HuH-7.5 (cell line): ENCODE measurements around the gene PHYKPL.
A peak's percentile ranks its signal among the peaks of the same experiment; 100 is the strongest.

Experiments
- DNase-seq: peaks from one replicate; pipeline ENCODE4 v3.0.0; 2011; ENCODE audit warnings: low spot score

PHYKPL gene

DNA sequence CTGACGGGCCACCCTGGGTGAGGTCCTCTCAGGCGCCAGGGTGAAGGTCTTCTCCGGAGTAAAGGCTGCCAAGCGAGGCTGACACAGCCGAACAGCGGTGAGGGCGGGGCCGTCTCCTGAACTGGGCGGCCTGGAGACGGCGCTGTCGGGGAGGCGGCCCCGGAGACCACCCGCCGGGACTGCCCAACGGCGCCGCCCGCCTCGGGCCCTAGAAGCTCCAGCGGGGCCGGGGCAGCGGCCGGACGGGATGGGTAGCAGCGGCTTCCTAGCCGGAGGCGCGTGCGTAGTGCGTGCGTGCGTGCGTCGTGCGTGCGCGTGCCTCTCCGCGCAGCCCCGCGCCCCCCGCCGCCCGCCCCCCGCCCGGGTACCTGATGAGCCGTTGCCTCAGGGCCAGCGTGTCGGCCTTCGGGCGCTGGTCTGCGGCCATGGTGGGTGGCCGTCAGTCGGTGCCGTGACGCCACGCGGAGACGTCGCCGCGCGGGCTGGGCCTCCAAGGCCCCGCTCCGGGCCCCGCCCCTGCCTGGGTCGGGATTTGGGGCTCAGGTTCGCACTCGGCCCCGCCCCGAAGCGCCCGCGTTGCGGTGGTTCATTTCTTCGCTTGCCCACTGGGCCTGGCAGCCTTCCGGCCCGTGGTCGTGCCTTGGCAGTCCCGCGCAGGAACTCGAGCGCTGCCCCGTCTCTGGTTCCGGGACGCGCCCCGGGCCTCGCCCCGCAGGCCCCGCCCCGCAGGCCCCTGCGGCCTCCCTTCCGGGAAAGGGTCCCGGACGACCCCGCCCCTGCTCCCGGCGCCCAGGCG lies at the start of gene PHYKPL:
PHYKPL (minus strand) TSS at position 679 of the 796 bp plus-strand sequence; CDS start at position 427, 252 bp downstream.
- DNase-seq: peak; percentile 71

DNA sequence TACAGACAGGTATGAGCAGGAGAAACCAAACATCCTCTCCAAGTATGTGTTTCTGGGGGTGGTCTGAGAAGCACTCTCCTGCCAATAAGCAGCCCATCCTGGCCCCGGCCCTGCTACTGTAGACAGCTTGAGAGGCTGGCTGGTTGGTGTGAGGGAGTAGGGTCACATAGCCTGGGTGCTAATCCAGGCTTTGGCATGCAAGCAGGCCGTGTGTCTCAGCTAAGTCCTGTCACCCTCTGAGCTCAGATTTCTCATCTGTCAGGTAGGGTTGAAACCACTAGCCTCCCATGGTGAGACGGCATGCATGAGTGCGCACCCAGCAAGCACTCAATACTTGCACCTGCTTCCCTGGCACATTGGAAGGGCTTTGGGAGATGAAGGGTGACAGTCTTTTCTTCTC lies 49.8 kb upstream of the PHYKPL start:
- no peak for DNase-seq

DNA sequence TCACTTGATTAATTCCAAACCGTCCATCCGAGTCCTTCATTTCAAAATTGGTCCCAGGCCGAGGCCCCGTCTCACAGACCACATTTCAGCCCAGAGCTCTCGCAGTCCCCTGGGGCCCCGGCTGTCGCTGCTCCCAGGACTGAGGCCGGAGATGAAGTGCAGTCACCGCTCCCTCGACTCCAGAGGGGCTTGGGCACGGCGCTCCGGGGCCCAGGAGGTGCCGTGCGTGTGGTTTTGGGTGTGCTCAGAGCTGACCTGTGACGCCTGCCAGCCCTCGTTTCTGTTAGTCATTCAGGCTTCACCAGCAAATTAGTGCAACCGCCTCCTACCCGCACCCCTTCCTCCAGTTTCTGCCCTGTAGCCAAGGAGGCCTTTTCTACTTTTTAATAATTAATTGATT lies 48.7 kb upstream of the PHYKPL start:
- DNase-seq: no peak

DNA sequence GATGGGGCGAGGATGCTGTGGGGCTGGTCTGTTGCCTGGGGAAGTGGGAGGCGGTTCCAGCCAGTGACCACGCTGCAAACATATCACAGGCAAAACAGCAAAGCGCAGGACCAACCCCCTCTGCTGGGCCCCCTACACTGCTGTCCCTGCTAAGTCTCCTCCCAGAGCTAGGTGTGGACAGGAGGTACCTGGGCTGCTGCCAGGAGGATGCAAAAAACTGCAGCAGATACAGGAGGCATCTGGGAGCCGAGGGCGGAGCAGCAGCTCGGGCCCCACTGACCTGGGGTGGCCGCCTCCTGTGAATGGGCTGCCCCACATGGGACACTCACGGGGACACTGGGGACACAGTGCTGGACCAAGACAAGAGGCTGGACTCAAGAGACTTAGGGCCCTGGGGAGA lies 48.0 kb upstream of the PHYKPL start:
- DNase-seq: no peak

DNA sequence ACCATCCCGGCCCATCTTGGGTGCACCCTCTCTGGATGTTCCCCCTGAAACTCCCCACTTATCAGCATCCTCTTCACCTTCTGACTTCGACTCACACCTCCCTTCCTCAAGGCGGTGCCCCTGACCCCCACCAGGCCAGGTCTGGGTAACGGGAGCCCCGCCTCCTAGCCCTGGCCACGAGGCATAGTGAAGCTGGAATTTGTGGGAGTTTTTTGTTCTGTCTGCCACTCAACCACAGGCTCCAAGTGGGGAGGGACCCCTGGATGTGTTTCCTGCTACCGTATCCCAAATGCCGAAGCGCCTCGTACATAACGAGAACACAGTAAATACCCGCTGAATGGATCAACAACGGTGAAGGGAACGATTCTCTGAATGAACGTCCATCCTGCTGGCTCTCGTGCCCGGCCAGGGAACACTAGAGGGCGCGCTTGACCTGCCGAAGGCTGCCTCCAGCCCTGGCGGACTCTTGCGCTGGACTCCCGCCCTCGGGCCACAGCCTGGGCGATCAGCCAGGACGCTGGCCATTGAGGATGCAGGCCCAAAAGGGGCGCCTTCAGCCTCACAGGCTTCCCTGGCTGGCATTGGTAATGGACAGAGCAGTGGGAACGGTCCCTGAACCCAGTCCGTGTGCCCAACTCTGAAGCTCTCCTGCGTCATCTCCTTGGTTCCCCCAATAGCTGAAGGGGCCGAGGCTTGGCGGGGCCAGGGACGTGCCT lies 47.3 kb upstream of the PHYKPL start:
- DNase-seq: peak; percentile 94

DNA sequence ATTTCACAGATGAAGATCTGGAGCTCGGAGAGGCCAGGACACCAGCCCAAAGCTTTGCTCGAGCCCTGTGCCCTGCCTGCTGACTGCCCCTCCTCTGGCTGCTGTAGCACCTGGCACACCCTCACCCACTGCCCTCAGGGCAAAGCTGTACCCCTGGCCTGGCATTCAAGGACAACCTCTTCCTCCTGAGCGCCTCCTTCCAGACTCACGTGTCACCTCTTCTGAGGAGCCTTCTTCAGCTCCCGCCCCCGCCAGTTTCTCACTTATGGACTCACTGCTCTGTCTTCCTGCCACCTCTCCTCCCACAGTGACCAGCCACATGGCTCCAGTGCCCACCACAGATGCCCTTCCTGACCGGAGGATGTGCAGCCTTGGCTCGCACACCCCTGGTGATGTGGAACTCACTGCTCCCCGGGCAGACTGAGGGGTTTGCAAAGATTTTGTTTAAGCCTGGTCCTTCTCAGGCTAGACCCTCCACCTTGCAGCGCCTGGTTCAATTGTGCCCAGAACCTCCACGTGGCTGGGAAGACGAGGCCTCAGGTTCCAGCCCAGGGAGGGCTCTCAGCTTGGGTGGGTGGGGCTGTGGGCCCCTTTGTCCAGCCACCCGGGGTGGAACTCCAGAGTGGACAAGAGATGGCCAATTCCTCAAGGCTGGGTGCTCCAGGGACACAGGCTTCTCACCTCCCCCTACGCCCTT lies 46.6 kb upstream of the PHYKPL start:
- no peak for DNase-seq

DNA sequence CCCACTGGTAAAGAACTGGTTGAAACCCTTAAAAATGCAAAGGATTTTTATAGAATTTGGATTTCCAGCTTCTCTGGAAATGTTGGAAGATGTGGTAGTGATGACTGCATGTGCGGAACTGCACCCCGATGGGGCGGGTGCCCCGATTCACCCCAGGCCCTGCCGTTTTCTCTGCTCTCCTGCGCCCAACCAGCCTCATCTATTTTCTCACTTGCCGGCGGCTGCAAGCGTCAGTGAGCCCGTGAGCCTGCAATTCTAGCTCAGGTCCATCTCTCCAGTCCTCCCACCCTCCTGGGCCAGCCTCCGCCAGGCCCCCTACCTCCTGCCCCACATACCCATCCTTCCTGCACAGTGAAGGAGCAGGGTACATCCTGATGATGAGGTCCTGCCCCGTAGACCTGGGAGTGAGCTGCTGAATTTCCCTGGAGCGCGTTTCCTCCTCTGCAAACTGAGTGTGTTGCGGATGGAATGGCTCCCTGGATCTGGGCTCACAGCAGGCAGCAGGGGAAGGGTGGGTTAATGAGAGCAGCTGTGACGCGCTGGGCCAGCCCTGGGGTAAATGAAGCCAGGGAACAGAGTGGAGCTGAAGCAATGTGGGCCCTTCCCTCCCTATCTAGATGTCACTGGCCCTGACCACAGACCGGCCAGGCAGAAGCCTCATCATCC lies 45.9 kb upstream of the PHYKPL start:
- no peak for DNase-seq

DNA sequence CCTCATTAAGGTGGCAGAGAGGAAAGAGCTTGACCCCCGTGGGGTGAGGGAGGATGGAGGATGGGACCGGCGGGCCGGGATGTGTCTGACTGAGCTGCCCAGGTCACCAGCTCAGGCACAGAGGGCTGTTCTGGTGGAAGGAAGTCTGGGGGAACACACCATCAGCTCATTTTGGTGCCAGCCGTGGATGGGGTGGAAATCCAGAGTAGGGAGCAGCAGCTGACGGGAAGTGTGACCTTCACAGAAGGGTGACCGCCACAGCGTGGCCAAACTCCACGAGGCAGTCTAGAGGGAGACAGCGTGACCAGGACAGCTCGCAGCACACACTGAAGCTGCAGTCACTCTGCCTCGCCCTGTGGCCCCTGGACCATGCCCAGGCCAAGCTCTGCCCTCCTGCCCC lies 45.3 kb upstream of the PHYKPL start:
- DNase-seq: no peak

DNA sequence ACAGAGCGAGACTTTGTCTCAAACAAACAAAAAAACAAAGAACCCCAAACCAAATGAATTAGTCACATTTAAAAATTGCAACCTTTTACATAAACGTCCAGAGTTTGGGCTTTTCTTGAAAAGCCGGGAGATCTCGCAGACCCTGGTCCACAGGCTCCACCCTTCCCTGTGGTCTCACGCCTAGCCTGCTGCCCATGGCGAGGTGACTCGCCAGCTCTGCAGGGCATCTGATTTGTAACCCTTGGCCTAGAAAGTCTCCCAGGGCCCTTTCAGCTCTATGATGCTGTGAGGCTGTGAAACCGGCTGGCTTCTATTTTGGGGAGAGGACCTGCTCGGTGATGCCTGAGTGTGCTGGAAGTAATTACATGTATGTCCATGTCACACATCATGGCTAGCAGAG lies 44.7 kb upstream of the PHYKPL start:
- no peak for DNase-seq

DNA sequence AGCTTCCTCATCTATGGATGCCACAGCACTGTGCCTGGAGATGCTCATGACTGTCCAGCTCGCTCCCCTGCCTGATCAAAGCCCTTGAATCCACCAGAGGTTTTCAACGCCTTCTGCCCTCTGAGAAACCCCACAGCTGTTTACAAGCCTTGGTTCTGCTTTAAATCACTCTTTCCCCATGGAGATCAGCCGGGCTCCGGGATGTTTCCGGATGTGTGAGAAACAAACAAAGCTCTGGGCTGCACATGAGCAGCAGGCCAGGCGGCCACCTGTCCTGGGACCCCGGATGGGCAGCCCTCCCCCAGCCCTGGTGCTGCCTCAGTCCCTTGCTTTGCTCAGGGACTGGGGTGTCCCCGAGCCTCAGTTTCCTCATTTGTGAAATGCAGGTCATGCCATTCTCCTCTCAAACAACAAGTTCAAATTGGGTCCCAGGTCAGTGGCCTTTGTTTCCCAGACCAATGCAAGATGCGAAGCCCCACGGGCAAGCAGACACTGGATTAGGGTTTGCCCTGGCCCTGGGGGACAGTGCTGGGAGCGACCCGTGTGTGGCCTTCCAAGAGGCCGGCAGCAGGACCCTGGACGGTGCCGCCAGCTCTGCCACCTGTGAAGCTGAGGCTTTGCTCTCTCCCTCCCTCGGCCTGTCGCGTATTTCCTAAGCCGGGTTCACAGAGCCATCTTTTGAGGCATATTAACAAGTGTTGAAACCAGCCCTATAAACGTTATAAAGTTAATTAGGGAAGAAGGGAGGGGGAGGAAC lies 42.4 kb upstream of the PHYKPL start:
- DNase-seq: no peak

DNA sequence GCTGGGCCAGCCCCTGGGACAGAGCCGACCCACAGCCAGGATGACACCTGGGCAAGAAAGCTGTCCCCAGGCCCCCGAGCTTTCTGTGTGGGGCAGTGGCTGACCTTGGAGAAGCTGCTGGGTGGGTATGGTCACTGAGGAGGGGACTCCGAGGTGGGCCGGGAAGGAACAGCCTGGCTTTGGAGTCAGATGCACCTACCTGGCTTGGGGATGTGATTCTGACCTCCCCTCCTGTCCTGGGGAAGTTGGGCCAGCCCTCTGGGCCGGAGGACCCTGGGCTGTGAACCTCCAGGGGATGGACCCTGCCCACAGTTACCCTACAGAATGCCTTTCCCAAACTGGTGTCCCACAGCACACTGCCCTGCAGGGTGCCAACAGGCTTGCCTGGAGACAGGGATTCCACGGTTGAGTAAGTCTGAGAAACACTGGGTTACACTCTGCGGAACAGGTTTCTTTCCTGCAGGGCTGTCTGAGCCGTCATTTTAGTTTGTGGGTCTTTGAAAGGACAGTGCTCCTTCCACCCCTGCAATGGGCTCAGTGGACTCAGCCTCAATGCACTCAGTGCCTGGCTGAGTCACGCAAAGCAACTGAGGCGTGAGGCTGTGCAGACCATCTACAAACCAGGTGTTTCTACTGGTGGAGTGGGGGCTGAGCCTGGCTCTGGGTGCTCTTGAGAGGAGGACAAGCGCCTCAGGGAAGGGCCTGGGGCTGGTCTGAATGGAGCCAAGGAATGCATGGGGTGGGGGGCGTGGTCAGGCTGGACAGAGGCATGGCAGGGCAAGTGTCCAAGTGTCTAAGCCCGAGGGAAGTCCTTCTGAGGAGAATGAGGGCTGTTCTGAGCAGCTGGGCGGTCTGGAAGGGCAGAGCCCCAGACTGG lies 41.3 kb upstream of the PHYKPL start:
- no peak for DNase-seq

DNA sequence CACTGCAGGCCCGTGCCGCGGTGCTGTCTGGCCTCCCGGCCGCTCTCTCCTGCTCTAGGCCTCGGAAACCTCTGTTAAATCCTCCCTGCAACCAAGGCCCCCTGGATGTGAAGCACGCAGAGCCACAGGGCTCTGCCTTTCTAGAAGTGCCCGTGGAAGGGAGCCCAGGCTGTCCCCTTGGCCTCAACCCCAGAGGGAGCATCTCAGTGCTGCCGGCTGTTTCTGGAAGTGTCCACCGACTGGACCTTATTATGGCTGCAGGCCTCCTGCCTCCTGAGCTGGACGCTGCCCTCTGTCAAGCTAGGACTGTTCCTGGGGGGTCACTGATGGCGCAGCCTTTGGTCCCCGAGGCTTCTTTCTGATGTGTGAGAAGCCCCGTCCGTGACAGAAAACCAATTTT lies 40.4 kb upstream of the PHYKPL start:
- no peak for DNase-seq

DNA sequence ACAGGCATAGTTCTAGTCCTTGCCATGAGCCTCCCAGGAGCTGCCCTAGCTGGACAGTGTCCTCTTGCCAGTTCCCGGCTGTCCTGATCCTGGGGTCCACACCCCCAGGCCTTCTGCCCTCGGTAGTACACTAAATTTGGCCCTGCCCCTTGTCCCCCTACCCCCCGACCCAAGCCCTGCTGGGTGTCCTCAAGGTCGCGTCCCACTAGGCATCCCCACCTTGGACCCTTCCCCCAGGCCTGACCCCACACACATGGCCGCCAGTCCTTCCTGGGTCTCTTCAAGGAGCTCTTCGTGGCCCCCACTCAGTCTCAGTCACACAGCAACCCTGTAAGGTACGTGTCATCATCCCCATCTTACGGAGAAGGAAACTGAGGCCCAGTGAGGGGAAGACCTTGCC lies 40.0 kb upstream of the PHYKPL start:
- DNase-seq: no peak

DNA sequence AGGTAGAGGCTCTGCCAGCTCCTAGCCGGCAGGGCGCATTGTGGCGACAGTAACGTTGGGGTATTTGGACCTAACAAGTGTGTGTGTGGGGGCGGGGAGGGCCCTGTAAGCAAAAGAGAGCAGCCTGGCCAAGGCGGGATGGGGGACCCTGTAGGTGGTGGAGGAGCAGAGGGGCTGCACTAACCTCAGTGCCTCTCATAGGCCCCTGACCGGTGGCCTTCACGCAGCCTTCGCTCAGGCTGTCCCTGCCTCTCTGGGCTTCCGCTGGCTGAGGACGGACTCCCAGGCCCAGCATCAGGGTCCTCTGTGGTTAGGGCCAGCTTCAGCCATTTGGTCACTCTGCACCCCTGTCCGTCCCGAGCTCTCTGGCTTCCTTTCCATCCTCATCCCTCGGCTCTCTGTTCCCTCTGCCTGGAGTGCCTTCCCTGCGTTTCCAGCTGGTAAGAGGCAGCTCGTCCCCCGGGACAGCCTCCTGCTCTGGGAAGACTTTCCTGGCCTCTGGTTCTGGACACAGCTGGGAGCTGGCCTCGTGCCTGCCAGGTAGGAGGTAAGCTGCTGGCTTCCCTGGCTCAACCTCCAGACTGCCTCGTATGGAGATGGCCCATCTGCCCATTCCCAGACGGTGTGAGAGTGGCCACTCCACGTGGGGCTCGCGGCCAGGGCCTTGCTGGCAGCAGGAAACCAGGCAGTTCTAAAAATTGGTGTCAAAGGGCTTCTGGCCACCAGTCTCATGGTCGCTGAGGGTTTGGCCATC lies 39.3 kb upstream of the PHYKPL start:
- DNase-seq: no peak

DNA sequence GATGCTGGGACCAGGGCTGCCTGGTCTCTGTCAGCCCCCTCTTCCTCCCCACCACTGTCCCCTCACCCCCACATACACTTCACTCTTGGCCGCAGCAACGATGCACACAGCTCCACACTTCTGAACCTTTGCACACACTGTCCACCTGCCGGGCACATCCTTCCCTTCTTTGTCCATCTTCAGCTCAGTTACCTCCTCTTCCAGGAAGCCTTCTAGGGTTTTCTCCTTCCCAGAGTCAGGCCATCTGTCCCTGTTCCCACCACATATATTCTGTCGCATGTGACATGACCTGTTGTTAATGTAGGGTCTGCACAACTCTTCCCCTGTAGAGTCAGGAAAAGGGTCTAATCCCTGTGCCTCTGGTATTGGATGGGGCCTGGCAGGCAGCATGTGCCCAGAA lies 38.6 kb upstream of the PHYKPL start:
- DNase-seq: no peak

DNA sequence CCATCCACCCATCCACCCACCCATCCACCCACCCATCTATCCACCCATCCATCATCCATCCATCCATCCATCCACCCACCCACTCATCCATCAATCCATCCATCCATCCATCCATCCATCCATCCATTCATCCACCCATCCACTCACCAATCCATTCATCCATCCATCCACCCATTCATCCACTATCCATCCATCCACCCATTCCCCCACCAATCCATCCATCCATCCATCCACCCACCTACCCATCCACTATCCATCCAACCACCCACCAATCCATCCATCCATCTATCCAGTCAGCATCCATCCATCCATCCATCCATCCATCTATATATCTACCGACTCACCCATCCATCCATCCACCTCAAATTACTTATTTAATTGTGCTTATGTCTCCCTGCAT lies 36.9 kb upstream of the PHYKPL start:
- no peak for DNase-seq

DNA sequence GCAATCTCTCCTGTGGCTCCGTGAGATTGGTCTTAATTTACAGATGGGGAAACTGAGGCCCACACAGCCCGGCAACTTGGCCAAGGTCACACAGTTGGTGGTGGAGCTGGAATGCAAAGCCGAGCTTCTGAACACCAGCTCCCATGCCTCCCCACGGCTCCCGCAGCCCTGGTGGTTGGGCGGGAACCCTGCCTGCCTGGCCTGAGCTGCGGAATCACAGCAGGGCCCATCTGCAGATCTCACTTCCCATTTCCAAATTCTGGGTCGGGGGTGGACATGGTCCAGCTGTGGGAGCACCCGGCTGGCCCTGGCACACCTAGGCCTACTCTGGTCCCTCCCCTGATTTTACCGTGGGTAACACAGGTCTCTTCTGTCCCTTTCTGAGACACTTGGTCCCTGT lies 35.3 kb upstream of the PHYKPL start:
- no peak for DNase-seq

DNA sequence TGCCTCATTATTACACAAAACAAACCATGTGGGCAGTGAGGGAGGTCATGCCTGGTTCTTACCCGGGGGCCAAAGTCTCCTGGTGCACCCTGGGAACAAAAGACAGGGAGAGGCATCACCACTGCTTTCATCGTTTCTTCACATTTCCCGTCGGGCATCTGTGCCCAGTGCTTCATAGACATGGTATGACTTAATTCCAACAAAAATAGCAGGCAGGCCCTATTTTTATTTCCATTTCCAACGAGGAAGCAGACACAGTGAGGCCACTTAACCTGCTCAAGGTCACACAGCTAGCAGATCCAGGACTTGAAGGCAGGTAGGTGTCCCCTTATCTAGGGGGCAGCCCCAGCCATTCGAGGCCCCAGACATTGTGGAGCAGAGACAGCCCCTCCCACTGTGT lies 34.6 kb upstream of the PHYKPL start:
- DNase-seq: no peak

DNA sequence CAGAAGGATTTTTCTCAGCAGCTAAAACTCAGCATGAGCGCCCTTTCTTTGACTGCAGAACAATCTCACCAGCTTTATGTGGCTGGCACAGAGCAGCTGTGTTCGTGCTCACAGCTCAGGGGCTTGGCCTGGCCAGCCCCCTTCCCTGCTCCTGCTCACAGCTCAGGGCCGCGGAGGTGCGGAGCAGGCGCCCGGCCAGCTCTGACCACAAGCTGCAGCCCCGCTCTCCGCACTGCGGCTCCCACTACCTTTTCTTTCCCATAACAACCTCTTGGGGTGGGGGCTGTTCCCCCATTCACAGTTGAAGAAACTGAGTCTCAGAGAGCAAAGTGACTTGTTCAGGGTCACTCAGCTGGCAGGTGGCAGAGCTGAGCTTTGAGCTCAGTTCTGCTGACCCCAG lies 34.0 kb upstream of the PHYKPL start:
- no peak for DNase-seq

DNA sequence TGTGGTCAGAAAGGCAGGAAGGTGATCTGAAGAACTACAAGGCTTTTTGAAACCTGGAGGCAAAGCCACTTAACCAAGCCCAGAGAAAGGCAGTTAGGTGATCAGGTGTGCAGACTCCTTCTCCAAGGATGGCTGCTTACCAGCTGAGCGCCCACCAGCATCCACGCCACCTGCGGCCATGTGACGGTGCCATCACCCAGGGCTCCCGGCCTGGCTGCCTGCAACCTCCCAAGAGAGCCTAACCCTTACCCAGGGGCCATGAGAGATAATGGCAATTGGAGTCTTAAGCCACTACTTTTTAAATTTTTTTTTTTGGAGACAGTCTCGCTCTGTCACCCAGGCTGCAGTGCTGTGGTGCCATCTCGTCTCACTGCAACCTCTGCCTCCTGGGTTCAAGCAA lies 33.1 kb upstream of the PHYKPL start:
- no peak for DNase-seq
